K562 (cell line): ENCODE measurements around the gene GPATCH11.

ENCODE experiments used
- ATF1 ChIP-seq, 2 experiments: fragments of 450-650 bp in 1 of 2; IDR thresholded peaks; 2 replicates each; pipeline ENCODE4 v1.6.1; 2016; ENCODE audit warnings: missing compliant biosample characterization in 1 of 2, missing genetic modification characterization in 1 of 2
- BCOR ChIP-seq: fragments of 450-650 bp; IDR thresholded peaks from 2 replicates; pipeline ENCODE4 v1.6.1; 2016
- BHLHE40 ChIP-seq: IDR thresholded peaks from 2 replicates; pipeline ENCODE4 v1.6.1; 2011; ENCODE audit warnings: low read length, improper control_type of control experiment
- CTCF ChIP-seq, 3 experiments: IDR thresholded peaks in 2 of 3; conservative IDR thresholded peaks in 1 of 3; 2 replicates each; pipeline ENCODE4 v1.5.1; 2011 to 2012; ENCODE audit warnings: low read length in 3 of 3, mild to moderate bottlenecking in 3 of 3, control low read depth in 2 of 3, improper control_type of control experiment in 1 of 3, inconsistent platforms in 1 of 3, low read depth in 1 of 3, mixed read lengths in 1 of 3, moderate library complexity in 1 of 3; ENCODE audit not compliant: insufficient read depth in 2 of 3
- FOXP1 ChIP-seq: sonication (generic); formaldehyde crosslinking; IDR thresholded peaks from 2 replicates; pipeline ENCODE4 v1.8.0; 2022; ENCODE audit warnings: mild to moderate bottlenecking, missing genetic modification reagents
- KLF6 ChIP-seq: fragments of 250-450 bp; sonication (Bioruptor Pico); IDR thresholded peaks from 2 replicates; pipeline ENCODE4 v1.4.0; 2020; ENCODE audit warnings: mild to moderate bottlenecking, moderate library complexity, borderline replicate concordance
- POLR2AphosphoS5 ChIP-seq: IDR thresholded peaks from 2 replicates; pipeline ENCODE4 v1.6.1; 2011; ENCODE audit warnings: mild to moderate bottlenecking, low read depth, low read length, moderate library complexity; ENCODE audit not compliant: control insufficient read depth, insufficient read depth
- TCF7 ChIP-seq: sonication (generic); IDR thresholded peaks from 2 replicates; pipeline ENCODE4 v1.6.1; 2016; ENCODE audit warnings: antibody characterized with exemption, borderline replicate concordance
- ZNF23 ChIP-seq: fragments of 250-450 bp; sonication (Bioruptor Pico); IDR thresholded peaks from 2 replicates; pipeline ENCODE4 v1.4.0; 2020; ENCODE audit warnings: mild to moderate bottlenecking
- TF ChIP-seq, protein P1 (sequence below): sonication (generic); formaldehyde crosslinking; IDR thresholded peaks from 2 replicates; pipeline ENCODE4 v1.8.0; 2022; ENCODE audit warnings: mild to moderate bottlenecking, low read depth, missing genetic modification reagents

GRCh38 chr2:37059841-37060240 is 24.5 kb upstream of the GPATCH11 start:
- TF ChIP-seq ATF1 (CRISPR knock-in tag; IDR thresholded peaks at IDR 0.05) (no peak), ATF1 (tag; IDR thresholded peaks at IDR 0.05) (no peak), POLR2AphosphoS5 (no peak), ZNF23 (CRISPR knock-in tag) (no peak), FOXP1 (CRISPR knock-in tag) (no peak), KLF6 (no peak), BCOR (no peak), BHLHE40 (no peak), CTCF (IDR thresholded peaks at IDR 0.05 in 2 of 3, conservative IDR thresholded peaks at IDR 0.05 in 1 of 3; ENCODE audit: insufficient read depth in 2 of 3, low read depth in 1 of 3, low read length in 3 of 3) (no peak), TCF7 (no peak)
- TF ChIP-seq, protein P1, sequence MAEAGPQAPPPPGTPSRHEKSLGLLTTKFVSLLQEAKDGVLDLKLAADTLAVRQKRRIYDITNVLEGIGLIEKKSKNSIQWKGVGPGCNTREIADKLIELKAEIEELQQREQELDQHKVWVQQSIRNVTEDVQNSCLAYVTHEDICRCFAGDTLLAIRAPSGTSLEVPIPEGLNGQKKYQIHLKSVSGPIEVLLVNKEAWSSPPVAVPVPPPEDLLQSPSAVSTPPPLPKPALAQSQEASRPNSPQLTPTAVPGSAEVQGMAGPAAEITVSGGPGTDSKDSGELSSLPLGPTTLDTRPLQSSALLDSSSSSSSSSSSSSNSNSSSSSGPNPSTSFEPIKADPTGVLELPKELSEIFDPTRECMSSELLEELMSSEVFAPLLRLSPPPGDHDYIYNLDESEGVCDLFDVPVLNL (CRISPR knock-in tag), result no peak
